Astrocyte (in vitro differentiated cells and primary cell): ENCODE results near the gene ARMC7. TPM values are rescaled to one million over a fixed set of nuclear protein-coding genes. Genes with fewer than 3 reads are reported as not detected.

Experiments used
- DNase-seq: peaks from one replicate; pipeline ENCODE4 v3.0.0-alpha.2; 2010; ENCODE audit warnings: low read depth
- FAIRE-seq: peaks from 2 replicates; lab custom pipeline; 2011; peaks lifted over from hg19 to GRCh38; lab: Jason Lieb, UNC
- H2AFZ ChIP-seq: 2 replicates; pipeline ENCODE4 v1.6.0; 2012; ENCODE audit warnings: low read depth, low read length, inconsistent platforms
- H3K27ac ChIP-seq: 2 replicates; pipeline ENCODE4 v1.5.1; 2011; ENCODE audit warnings: low read depth, low read length, inconsistent platforms
- H3K27me3 ChIP-seq: 2 replicates; pipeline ENCODE4 v1.6.0; 2011; ENCODE audit warnings: low read length, inconsistent platforms; ENCODE audit not compliant: insufficient read depth
- H3K36me3 ChIP-seq: 2 replicates; pipeline ENCODE4 v1.5.1; 2011; ENCODE audit warnings: low read length, inconsistent platforms; ENCODE audit not compliant: insufficient read depth
- H3K4me1 ChIP-seq: 2 replicates; pipeline ENCODE4 v1.5.1; 2011; ENCODE audit warnings: low read length, inconsistent platforms; ENCODE audit not compliant: insufficient read depth
- H3K4me2 ChIP-seq: 2 replicates; pipeline ENCODE4 v1.6.0; 2012; ENCODE audit warnings: low read length, inconsistent platforms
- H3K4me3 ChIP-seq: 2 replicates; pipeline ENCODE4 v1.5.1; 2011; ENCODE audit warnings: low read depth, mild to moderate bottlenecking, low read length, inconsistent platforms; ENCODE audit not compliant: insufficient read depth
- H3K79me2 ChIP-seq: 2 replicates; pipeline ENCODE4 v1.6.0; 2012; ENCODE audit warnings: mild to moderate bottlenecking, low read length, inconsistent platforms; ENCODE audit not compliant: insufficient read depth
- H3K9ac ChIP-seq: 2 replicates; pipeline ENCODE4 v1.6.0; 2012; ENCODE audit warnings: mild to moderate bottlenecking, low read length, inconsistent platforms
- H3K9me3 ChIP-seq: 2 replicates; pipeline ENCODE4 v1.5.1; 2012; ENCODE audit warnings: low read depth, mild to moderate bottlenecking, low read length, inconsistent platforms; ENCODE audit not compliant: insufficient read depth
- H4K20me1 ChIP-seq: 2 replicates; pipeline ENCODE4 v1.6.0; 2012; ENCODE audit warnings: low read length, inconsistent platforms; ENCODE audit not compliant: insufficient read depth
- H3K27ac Mint-ChIP-seq: one replicate; pipeline ENCODE4 v1.8.0; 2021; ENCODE audit warnings: mild to moderate bottlenecking, mixed read lengths; ENCODE audit not compliant: unreplicated experiment
- H3K27me3 Mint-ChIP-seq: one replicate; pipeline ENCODE4 v1.8.0; 2021; ENCODE audit warnings: low read depth, mixed read lengths; ENCODE audit not compliant: unreplicated experiment
- H3K36me3 Mint-ChIP-seq: one replicate; pipeline ENCODE4 v1.8.0; 2021; ENCODE audit warnings: low read depth, mixed read lengths; ENCODE audit not compliant: unreplicated experiment
- H3K4me1 Mint-ChIP-seq: one replicate; pipeline ENCODE4 v1.8.0; 2021; ENCODE audit warnings: low read depth, mixed read lengths; ENCODE audit not compliant: unreplicated experiment
- H3K4me3 Mint-ChIP-seq: one replicate; pipeline ENCODE4 v1.8.0; 2021; ENCODE audit warnings: mild to moderate bottlenecking, moderate library complexity, mixed read lengths; ENCODE audit not compliant: unreplicated experiment
- H3K9me3 Mint-ChIP-seq: one replicate; pipeline ENCODE4 v1.8.0; 2021; ENCODE audit warnings: mild to moderate bottlenecking, mixed read lengths; ENCODE audit not compliant: unreplicated experiment
- CTCF ChIP-seq: IDR thresholded peaks from 2 replicates; pipeline ENCODE4 v1.5.1; 2011; ENCODE audit warnings: low read depth, mild to moderate bottlenecking, inconsistent platforms, low read length, moderate library complexity; ENCODE audit not compliant: insufficient read depth
- EZH2 ChIP-seq: IDR thresholded peaks from 2 replicates; pipeline ENCODE4 v1.6.1; 2012; ENCODE audit warnings: mild to moderate bottlenecking, low read length, inconsistent platforms; ENCODE audit not compliant: insufficient read depth
- total RNA-seq: library from RNA; stranded (reverse); gene quantifications from 2 replicates; pipeline ENCODE4 v1.2.1, GENCODE V29; 2021

ARMC7 gene
- total RNA-seq, 1 donor from 2014 or later = 11.9 TPM

DNA sequence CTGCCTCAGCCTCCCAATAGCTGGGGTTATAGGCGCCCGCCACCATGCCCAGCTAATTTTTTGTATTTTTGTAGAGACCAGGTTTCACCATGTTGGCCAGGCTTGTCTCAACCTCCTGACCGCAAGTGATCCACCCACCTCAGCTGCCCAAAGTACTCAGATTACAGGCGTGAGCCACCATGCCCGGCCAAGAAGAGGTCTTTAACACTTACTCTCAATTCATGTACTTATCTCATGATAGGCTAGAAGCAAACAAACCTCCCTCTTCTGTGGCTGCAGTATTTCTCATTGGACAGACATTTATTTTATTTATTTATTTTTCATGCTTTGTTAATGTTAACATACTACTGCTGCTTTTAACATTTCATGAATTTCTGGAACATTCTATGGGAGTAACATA is 28.8 kb downstream of the ARMC7 start:
- Histone ChIP-seq H3K9me3 (no peaks in the 10 kb centered on the region), H2AFZ (no peak overlapping the region), H3K27ac (no peak overlapping the region), H3K36me3 (peaks cover 51% of the 10 kb centered on the region), H3K4me2 (no peak overlapping the region), H3K27me3 (no peaks in the 10 kb centered on the region), H3K4me1 (no peaks in the 10 kb centered on the region), H3K4me3 (no peak overlapping the region), H3K79me2 (peaks cover 16% of the 10 kb centered on the region), H4K20me1 (peaks cover 28% of the 10 kb centered on the region), H3K9ac (no peak overlapping the region)
- TF ChIP-seq EZH2 = no peak
- TF ChIP-seq CTCF = no peak
- Mint-ChIP-seq H3K9me3 (no peaks in the 10 kb centered on the region), H3K36me3 (peaks cover 9% of the 10 kb centered on the region), H3K27me3 (no peaks in the 10 kb centered on the region), H3K4me3 (no peak overlapping the region), H3K27ac (peak overlapping the region; percentile 12), H3K4me1 (peaks cover 2% of the 10 kb centered on the region)
- no peak for DNase-seq
- no peak for FAIRE-seq

- H3K4me3 ChIP-seq = no peak overlapping the region
- H3K4me2 ChIP-seq = no peak overlapping the region
- peaks cover 63% of the 10 kb centered on the region for H4K20me1 ChIP-seq
- peaks cover 12% of the 10 kb centered on the region for H3K36me3 Mint-ChIP-seq
- H3K4me1 ChIP-seq = no peaks in the 10 kb centered on the region
- no peak for DNase-seq
- no peak overlapping the region for H3K4me3 Mint-ChIP-seq
- H3K36me3 ChIP-seq = peaks cover 75% of the 10 kb centered on the region
- FAIRE-seq = no peak
- H3K9me3 Mint-ChIP-seq = no peaks in the 10 kb centered on the region
- no peaks in the 10 kb centered on the region for H3K27me3 Mint-ChIP-seq
- no peak overlapping the region for H3K27ac ChIP-seq
- no peaks in the 10 kb centered on the region for H3K27me3 ChIP-seq
- H2AFZ ChIP-seq = no peak overlapping the region
- TF ChIP-seq EZH2 = no peak
- no peak for TF ChIP-seq CTCF
- no peak overlapping the region for H3K27ac Mint-ChIP-seq
- H3K4me1 Mint-ChIP-seq = no peaks in the 10 kb centered on the region
- no peak overlapping the region for H3K9ac ChIP-seq
- H3K79me2 ChIP-seq = peaks cover 48% of the 10 kb centered on the region
- H3K9me3 ChIP-seq = no peaks in the 10 kb centered on the region
Observed at GRCh38 chr17:75142236-75142971, 32.6 kb downstream of the ARMC7 start.
